Retinal pigment epithelial cell (primary cell): ENCODE results near the gene DPP6.

Experiments used
- DNase-seq: peaks from one replicate; pipeline ENCODE4 v3.0.0-alpha.2; 2010; ENCODE audit warnings: low read depth
- H3K4me3 ChIP-seq: 2 replicates; pipeline ENCODE4 v1.5.1; 2011; ENCODE audit warnings: mild to moderate bottlenecking, low read length, control low read depth, moderate library complexity
- CTCF ChIP-seq: conservative IDR thresholded peaks from 2 replicates; pipeline ENCODE4 v1.5.1; 2011; ENCODE audit warnings: low read depth, low read length, control low read depth, inconsistent platforms

DPP6 gene

GRCh38 chr7:154902600-154903082, 850.4 kb downstream of the DPP6 start:
- DNase-seq = no peak
- no peak for TF ChIP-seq CTCF
- H3K4me3 ChIP-seq = no peak overlapping the region

- no peak for TF ChIP-seq CTCF
- no peak for DNase-seq
- H3K4me3 ChIP-seq = no peak overlapping the region
Observed at GRCh38 chr7:154903083-154903731, 851.0 kb downstream of the DPP6 start.

- H3K4me3 ChIP-seq = no peak overlapping the region
- TF ChIP-seq CTCF = no peak
- DNase-seq = no peak
Observed at GRCh38 chr7:154905146-154905545, 852.9 kb downstream of the DPP6 start.

- no peak for TF ChIP-seq CTCF
- no peak overlapping the region for H3K4me3 ChIP-seq
- no peak for DNase-seq
Observed at GRCh38 chr7:154905615-154906014, 853.4 kb downstream of the DPP6 start.

DNA sequence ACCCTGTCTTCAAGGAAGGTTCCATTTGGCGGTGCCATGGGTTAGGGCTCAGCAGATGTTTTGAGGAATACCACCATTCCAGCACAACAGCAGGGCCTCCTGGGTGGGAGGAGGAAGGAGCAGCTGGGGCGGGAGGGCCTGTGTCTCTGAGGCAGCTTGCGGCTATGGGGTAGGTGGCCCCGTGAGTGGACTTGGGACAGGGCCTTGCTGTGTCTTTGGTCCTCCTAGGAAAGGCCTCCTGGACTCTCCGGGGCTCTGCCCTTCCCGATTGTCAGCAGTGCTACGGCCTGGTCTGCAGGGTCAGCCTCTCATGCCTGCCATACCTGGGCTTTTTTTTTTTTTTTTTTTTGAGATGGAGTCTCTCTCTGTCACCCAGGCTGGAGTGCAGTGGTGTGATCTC, 854.0 kb downstream of the DPP6 start:
- H3K4me3 ChIP-seq = no peak overlapping the region
- DNase-seq = no peak
- no peak for TF ChIP-seq CTCF

- no peak overlapping the region for H3K4me3 ChIP-seq
- DNase-seq = no peak
- no peak for TF ChIP-seq CTCF
Observed at GRCh38 chr7:154906736-154907355, 854.6 kb downstream of the DPP6 start.
